GM19467 (cell line): Measurements from ENCODE around the gene STX1B.
"Not testable (repeated sequence)": the region's sequence is repeated elsewhere in the genome, so short reads cannot be mapped to it uniquely, and the experiment has no call there.

Experiments
- ATAC-seq: cut with Tn5 transposase; IDR thresholded peaks from one replicate; pipeline ENCODE4 v1.9.1; 2021; ENCODE audit warnings: mild to moderate bottlenecking, moderate library complexity; ENCODE audit not compliant: unreplicated experiment

The STX1B gene

GRCh38 chr16:31016018-31016417 is 5.6 kb upstream of the STX1B start:
- ATAC-seq, result no peak

DNA sequence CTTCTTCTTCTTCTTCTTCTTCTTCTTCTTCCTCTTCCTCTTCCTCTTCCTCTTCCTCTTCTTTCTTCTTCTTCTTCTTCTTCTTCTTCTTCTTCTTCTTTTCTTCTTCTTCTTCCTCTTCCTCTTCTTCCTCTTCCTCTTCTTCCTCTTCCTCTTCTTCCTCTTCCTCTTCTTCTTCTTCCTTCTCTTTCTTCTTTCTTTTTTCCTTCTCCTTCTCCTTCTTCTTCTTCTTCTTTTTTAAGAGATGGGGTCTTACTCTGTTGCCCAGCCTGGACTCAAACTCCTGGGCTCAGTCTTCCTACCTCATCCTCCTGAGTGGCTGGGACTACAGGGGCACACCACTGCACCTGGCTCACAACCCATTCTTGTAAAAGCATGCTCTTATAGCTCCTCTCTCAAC is 2.9 kb upstream of the STX1B start:
- ATAC-seq, result not testable (repeated sequence)

DNA sequence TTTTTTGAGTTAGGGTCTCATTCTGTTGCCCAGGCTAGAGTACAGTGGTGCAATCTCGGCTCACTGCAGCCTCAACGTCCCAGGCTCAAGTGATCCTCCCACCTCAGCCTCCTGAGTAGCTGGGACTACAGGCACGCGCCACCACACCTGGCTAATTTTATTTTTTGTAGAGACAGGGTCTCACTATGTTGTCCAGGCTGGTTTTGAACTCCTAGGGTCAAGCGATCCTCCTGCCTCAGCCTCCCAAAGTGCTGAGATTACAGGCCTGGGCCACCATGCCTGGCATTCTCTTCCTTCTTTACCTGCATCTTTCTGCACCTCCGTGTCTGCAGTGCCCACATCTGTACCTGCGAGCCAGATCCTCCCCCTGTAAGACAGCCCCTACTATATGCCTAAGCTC is 1.4 kb upstream of the STX1B start:
- not testable (repeated sequence) for ATAC-seq

DNA sequence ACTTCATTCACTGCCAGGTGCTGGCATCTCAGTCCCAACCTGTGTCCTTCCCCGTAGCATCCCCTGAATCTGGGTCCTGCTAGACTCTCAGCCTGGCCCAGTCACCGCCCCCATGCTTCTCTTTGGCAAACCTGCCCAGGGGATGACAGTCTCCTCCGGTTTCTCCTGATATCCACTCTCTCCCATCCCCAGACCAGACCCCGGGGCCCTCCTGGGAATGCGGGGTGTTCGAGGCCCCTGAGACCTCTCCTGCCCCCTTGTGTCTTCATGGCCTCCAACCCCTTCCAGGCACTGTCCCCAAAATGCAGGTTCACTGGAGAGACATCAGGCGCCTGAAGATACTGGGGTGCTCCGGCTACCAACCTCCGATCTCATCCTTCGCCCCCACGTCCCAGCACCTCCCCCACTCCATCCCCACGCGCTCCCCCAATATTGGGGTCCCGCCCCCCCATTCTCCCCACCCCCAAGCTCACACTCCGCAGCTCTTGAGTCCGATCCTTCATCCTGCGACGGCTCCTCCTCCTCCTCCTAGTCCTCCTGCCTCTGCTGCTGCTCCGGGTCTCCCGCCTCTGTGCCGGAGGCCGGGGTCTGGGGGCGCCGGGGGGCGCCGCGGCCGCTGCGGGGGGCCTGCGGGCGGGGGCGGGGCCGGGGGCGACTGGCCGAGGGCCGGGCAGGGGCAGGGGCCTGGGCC is 399 bp downstream of the STX1B start:
- ATAC-seq, result no peak

DNA sequence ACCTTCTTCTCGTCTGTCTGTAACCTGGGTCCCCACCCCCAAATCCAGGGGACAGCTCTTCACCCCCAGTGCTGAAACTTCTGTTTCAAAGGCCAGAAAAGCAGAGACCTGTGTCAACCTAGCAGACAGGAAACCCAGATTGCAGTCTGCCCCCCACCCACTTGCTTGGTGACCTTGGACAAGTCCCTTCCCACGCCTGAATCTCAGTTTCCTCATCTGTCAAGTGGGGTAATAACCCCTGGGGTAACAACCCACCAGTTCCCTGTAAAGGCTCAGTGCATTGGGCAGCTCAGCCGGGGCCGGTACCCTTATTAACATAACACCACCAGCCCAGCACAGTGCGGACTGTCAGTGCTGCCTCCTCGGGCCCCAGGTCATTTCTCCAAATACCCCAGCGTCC is 1.3 kb downstream of the STX1B start:
- no peak for ATAC-seq

GRCh38 chr16:31008551-31008950 is 1.9 kb downstream of the STX1B start:
- ATAC-seq, result no peak

GRCh38 chr16:31008149-31008548 is 2.3 kb downstream of the STX1B start:
- ATAC-seq, result no peak

- ATAC-seq, result no peak
Observed at GRCh38 chr16:31007684-31008083, 2.8 kb downstream of the STX1B start.

DNA sequence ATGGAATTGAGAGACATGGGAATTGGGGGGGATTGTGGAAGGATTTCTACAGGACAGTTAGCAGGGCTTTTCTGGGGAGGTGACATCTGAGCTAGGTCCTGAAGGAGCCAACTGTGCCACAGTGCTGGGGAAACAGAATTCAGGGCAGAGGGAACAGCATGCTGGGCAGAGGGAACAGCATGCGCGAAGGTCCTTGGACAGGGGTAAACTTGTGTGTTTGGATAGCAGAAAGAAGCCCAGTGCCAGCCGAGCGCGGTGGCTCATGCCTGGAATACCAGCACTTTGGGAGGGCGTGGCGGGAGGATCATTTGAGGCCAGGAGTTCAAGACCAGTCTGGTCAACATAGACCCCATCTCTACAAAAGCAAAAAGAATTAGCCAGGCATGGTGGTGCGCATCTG is 3.8 kb downstream of the STX1B start:
- no peak for ATAC-seq

- no peak for ATAC-seq
Observed at GRCh38 chr16:31006086-31006385, 4.4 kb downstream of the STX1B start.

DNA sequence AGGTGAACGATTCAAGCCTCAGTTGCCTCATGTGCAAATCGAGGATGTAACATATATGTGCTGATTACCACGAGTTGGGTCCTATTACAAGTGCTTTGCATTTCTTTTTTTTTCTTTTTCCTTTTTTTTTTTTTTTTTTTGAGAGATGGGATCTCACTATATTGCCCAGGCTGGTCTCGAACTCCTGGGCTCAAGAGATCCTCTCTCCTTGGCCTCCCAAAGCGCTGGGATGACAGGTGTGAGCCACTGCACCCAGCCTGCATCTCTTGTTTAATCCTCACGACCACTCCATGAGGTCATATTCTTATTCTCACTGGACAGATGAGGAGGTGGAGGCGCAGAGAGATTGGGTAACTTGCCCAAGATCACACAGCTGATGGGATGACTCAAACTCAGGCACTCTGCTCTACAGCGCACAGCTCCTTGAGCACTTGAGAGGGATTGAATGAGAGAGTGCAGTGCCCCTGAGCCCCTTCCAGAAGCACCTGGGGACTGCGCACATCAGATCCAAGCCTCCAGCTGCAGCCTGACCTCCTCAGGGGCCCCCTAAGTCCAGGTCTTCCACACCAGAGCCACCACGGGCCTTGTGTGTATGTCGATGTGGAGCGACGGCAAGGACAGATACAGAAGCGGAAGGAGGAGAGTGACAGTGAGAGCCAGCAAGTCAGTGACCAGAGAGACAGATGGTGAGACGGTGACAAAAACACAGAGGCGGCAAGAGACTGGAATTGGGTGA is 4.9 kb downstream of the STX1B start:
- ATAC-seq, result no peak

DNA sequence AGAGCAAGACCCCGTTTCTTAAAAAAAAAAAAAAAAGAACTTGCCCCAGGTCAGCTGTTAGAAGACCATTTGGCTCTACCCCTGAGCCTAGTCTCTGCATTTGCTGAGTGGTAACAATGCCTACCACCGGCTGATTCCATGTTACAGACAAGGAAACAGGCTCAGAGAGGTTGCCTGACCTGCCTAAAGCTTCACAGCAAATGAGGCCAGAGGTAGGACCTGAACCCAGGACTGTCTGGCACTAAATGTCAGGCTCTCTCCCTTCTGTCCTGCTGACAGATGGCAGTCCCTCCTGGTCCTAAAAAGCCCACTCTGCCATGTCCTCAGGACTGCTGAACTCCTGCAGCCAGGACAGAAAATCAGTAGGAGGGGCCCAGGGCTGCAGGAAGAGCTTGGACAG is 5.8 kb downstream of the STX1B start:
- ATAC-seq, result no peak

GRCh38 chr16:31003744-31004143 is 6.7 kb downstream of the STX1B start:
- no peak for ATAC-seq

- ATAC-seq, result no peak
Observed at GRCh38 chr16:31002862-31003341, 7.5 kb downstream of the STX1B start.

GRCh38 chr16:31002250-31002700 is 8.2 kb downstream of the STX1B start:
- no peak for ATAC-seq

- ATAC-seq, result no peak
Observed at GRCh38 chr16:31001507-31002249, 8.8 kb downstream of the STX1B start.

GRCh38 chr16:31000671-31001382 is 9.6 kb downstream of the STX1B start:
- ATAC-seq, result no peak

GRCh38 chr16:30998852-30999761 is 11.3 kb downstream of the STX1B start:
- ATAC-seq, result no peak

DNA sequence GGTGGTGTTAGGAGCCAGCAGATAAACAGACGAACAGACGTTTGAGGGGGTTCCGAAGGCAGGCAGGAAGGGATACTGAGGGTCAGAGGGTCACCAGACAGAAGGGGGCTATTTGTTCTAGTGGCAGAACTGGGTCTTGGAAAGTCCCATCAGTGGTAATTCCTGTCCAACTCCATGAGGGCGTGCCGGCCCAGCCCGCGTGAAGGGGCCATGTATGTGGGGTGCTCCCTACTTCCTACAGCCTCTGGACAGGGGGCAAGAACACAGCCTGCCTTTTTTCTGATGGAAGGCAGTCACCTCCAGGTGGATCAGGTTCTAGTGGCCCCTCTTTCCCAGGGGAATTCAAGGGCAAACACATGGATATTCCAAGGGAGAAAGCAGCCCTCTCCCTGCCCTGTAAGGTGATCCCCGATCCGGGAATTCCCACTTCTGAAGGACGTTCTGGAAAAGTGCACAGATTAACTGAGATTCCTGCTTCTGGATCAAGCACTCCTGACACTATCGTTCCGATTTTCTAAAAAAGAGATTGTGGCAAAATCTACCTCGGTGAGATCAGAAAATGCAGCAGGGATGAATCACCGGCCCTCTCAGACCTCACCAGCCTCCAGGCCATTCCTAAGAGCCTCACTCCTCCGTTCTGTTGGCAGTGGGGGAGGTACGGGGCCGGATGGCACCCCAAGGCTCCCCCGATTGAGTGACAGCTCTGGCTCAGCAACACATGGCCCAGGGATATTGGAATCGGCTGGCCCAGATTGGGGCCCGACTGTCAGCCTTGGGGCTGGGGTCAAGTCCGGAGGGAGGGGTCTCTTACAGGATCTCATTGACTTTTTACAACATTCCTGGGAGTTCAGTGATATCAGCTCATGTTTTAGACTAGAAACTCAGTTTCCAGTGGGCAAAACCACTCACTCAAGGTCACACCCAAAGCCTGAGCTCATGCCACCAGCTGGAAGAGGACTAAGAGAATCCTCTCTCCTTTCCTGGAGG is 12.4 kb downstream of the STX1B start:
- ATAC-seq, result no peak
